HepG2 (cell line): Measurements from ENCODE around the gene GGT7. TPM values are rescaled to one million over a fixed set of nuclear protein-coding genes. Genes with fewer than 3 reads are reported as not detected.

Experiments used
- ASH2L ChIP-seq: fragments of 300-600, 200-600 bp; sonication (generic); IDR thresholded peaks from 2 replicates; pipeline ENCODE4 v1.7.0; 2017; ENCODE audit warnings: low read depth, mild to moderate bottlenecking, moderate library complexity, mixed read lengths, low read length; ENCODE audit not compliant: insufficient read length
- BRCA1 ChIP-seq: sonication (generic); formaldehyde crosslinking; IDR thresholded peaks from 2 replicates; pipeline ENCODE4 v1.4.0; 2020; ENCODE audit warnings: missing genetic modification reagents
- EED ChIP-seq: sonication (generic); formaldehyde crosslinking; IDR thresholded peaks from 2 replicates; pipeline ENCODE4 v1.5.0; 2020; ENCODE audit warnings: mild to moderate bottlenecking, missing genetic modification reagents
- ELK4 ChIP-seq: sonication (generic); formaldehyde crosslinking; IDR thresholded peaks from 2 replicates; pipeline ENCODE4 v1.9.0; 2021; ENCODE audit warnings: missing genetic modification reagents, borderline replicate concordance
- GLI4 ChIP-seq: sonication (generic); formaldehyde crosslinking; IDR thresholded peaks from 2 replicates; pipeline ENCODE4 v1.5.1; 2020; ENCODE audit warnings: missing genetic modification reagents, mild to moderate bottlenecking, moderate library complexity, borderline replicate concordance
- HDAC1 ChIP-seq: sonication (generic); formaldehyde crosslinking; IDR thresholded peaks from 2 replicates; pipeline ENCODE4 v1.5.1; 2020; ENCODE audit warnings: mild to moderate bottlenecking, missing genetic modification reagents
- NR2F1 ChIP-seq, 2 experiments: fragments of 450-650 bp in 1 of 2; formaldehyde crosslinking in 1 of 2; IDR thresholded peaks; 2 replicates each; pipeline versions ENCODE4 v1.5.0 to v1.6.1; 2016 to 2020; ENCODE audit warnings: mild to moderate bottlenecking in 1 of 2, missing compliant biosample characterization in 1 of 2, missing genetic modification reagents in 1 of 2, moderate library complexity in 1 of 2
- SMAD1 ChIP-seq: sonication (generic); formaldehyde crosslinking; IDR thresholded peaks from 2 replicates; pipeline ENCODE4 v1.4.0; 2020; ENCODE audit warnings: missing genetic modification reagents, low read depth, mild to moderate bottlenecking, borderline replicate concordance
- SRY ChIP-seq: sonication (generic); formaldehyde crosslinking; IDR thresholded peaks from 2 replicates; pipeline ENCODE4 v1.8.0; 2022; ENCODE audit warnings: mild to moderate bottlenecking, missing genetic modification reagents
- U2AF2 ChIP-seq: fragments of 200-400 bp; formaldehyde crosslinking; IDR thresholded peaks from 2 replicates; pipeline ENCODE4 v1.6.1; 2017; ENCODE audit warnings: low read depth, mild to moderate bottlenecking, low read length
- YEATS4 ChIP-seq: sonication (generic); formaldehyde crosslinking; IDR thresholded peaks from 2 replicates; pipeline ENCODE4 v1.4.0; 2020; ENCODE audit warnings: missing genetic modification reagents, borderline replicate concordance
- ZBTB42 ChIP-seq: sonication (generic); formaldehyde crosslinking; IDR thresholded peaks from 2 replicates; pipeline ENCODE4 v1.5.0; 2020; ENCODE audit warnings: mild to moderate bottlenecking, missing genetic modification reagents
- ZFP36 ChIP-seq: fragments of 150-350 bp; IDR thresholded peaks from 2 replicates; pipeline ENCODE4 v1.6.1; 2018; ENCODE audit warnings: borderline replicate concordance, low read length, low read depth; ENCODE audit not compliant: partially characterized antibody
- ZNF317 ChIP-seq: sonication (generic); formaldehyde crosslinking; IDR thresholded peaks from 2 replicates; pipeline ENCODE4 v1.5.0; 2020; ENCODE audit warnings: mild to moderate bottlenecking, missing genetic modification reagents
- ZNF343 ChIP-seq: sonication (generic); formaldehyde crosslinking; IDR thresholded peaks from 2 replicates; pipeline ENCODE4 v1.4.0; 2020; ENCODE audit warnings: mild to moderate bottlenecking, missing genetic modification reagents
- ZNF451 ChIP-seq: sonication (generic); formaldehyde crosslinking; IDR thresholded peaks from 2 replicates; pipeline ENCODE4 v1.5.0; 2020; ENCODE audit warnings: mild to moderate bottlenecking, missing genetic modification reagents
- ZNF530 ChIP-seq: sonication (generic); formaldehyde crosslinking; IDR thresholded peaks from 2 replicates; pipeline ENCODE4 v1.5.0; 2020; ENCODE audit warnings: low read depth, mild to moderate bottlenecking, missing genetic modification reagents
- ZNF563 ChIP-seq: sonication (generic); formaldehyde crosslinking; IDR thresholded peaks from 2 replicates; pipeline ENCODE4 v1.8.0; 2022; ENCODE audit warnings: mild to moderate bottlenecking, moderate library complexity, missing genetic modification reagents
- ZNF674 ChIP-seq: sonication (generic); formaldehyde crosslinking; IDR thresholded peaks from 2 replicates; pipeline ENCODE4 v1.5.0; 2020; ENCODE audit warnings: low read depth, mild to moderate bottlenecking, missing genetic modification reagents
- ZNF777 ChIP-seq: sonication (generic); formaldehyde crosslinking; IDR thresholded peaks from 2 replicates; pipeline ENCODE4 v1.4.0; 2020; ENCODE audit warnings: missing genetic modification reagents
- polyA plus RNA-seq, 8 experiments: library from polyadenylated mRNA; depleted of rRNA in 3 of 8; stranded (reverse) in 7 of 8; unstranded in 1 of 8; fragments of >200 nt; fragmentation: Illumina TruSeq in 4 of 8; extraction: Trizol in 4 of 8; gene quantifications; 2 replicates each; pipeline versions ENCODE4 v1.2.1 to v1.2.3, GENCODE V29; 2011 to 2016; ENCODE audit warnings: low read depth in 4 of 8, missing spikeins in 1 of 8, mixed read lengths in 1 of 8; ENCODE audit not compliant: insufficient read depth in 1 of 8
- total RNA-seq, 5 experiments: library from RNA; depleted of rRNA; stranded (reverse); fragments of >200 nt; fragmentation: Illumina TruSeq; extraction: Trizol; gene quantifications; 2 replicates each; pipeline ENCODE4 v1.2.3, GENCODE V29; 2016; ENCODE audit warnings: low read depth in 1 of 5
- TF ChIP-seq, protein P1 (sequence below): sonication (generic); formaldehyde crosslinking; IDR thresholded peaks from 2 replicates; pipeline ENCODE4 v1.4.0; 2020; ENCODE audit warnings: missing genetic modification reagents
- TF ChIP-seq, protein P2 (sequence below): sonication (generic); formaldehyde crosslinking; IDR thresholded peaks from 2 replicates; pipeline ENCODE4 v1.4.0; 2020; ENCODE audit warnings: missing genetic modification reagents
- TF ChIP-seq, protein P3 (sequence below): sonication (generic); formaldehyde crosslinking; IDR thresholded peaks from 2 replicates; pipeline ENCODE4 v1.4.0; 2020; ENCODE audit warnings: missing genetic modification reagents

GGT7 gene
- total and polyA plus RNA-seq, 2 of the 13 experiments (the other 11 are each of a cell fraction or from before 2014, with no cell fraction given), result 6.6 to 23.0 TPM

DNA sequence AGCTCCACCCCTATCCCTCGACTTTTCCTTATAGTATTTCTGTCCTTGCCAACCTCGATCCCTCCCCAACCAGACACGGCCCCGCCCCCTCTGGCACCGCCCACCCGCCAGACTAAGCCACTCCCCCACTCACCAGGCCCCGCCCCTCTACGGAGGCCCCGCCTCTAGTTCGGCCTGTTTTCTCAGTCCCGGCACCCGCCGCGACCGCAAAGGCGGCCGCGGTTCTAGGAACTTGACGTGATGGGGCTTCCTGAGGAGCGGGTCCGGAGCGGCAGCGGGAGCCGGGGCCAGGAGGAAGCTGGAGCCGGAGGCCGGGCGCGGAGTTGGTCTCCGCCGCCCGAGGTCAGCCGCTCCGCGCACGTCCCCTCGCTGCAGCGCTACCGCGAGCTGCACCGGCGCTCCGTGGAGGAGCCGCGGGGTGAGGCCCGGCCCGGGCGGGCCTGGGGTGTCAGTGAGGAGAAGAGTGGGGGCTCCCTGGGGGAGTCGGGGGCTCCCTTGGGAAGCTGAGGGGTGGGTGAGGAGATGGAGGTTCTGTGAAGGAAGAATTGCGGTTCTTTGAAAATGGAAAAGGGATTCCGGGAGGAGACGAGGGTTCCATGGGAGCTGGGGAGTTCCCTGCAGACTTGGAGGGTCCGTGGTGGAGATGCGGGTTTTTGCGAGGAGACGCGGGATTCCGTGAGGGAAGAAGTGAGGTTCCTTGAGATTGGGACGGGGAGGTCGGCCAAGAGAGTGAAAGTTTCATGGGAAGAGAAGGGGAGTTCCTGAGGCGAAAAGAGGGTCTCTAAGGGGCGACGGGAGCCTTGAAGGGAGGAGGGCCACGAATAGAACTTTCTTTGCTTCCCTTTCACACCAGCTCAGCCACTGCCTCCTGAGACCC is 4.0 kb upstream of the GGT7 start, which contains the start of gene ACSS2 (continued):
- TF ChIP-seq BRCA1 (CRISPR knock-in tag), result peak; percentile 95
- peak; percentile 15; the same call in 1 of the 2 replicates for TF ChIP-seq ZNF343 (CRISPR knock-in tag)
- TF ChIP-seq ZNF317 (CRISPR knock-in tag), result peak; percentile 55
- peak; percentile 83 for TF ChIP-seq HDAC1 (CRISPR knock-in tag)
- TF ChIP-seq ZNF563 (CRISPR knock-in tag), result peak; percentile 97
- TF ChIP-seq, protein P1, sequence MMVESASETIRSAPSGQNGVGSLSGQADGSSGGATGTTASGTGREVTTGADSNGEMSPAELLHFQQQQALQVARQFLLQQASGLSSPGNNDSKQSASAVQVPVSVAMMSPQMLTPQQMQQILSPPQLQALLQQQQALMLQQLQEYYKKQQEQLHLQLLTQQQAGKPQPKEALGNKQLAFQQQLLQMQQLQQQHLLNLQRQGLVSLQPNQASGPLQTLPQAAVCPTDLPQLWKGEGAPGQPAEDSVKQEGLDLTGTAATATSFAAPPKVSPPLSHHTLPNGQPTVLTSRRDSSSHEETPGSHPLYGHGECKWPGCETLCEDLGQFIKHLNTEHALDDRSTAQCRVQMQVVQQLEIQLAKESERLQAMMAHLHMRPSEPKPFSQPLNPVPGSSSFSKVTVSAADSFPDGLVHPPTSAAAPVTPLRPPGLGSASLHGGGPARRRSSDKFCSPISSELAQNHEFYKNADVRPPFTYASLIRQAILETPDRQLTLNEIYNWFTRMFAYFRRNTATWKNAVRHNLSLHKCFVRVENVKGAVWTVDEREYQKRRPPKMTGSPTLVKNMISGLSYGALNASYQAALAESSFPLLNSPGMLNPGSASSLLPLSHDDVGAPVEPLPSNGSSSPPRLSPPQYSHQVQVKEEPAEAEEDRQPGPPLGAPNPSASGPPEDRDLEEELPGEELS, result no peak
- TF ChIP-seq ZNF451 (CRISPR knock-in tag), result peak; percentile 36; the same call in 1 of the 2 replicates
- TF ChIP-seq ELK4 (CRISPR knock-in tag), result no peak
- peak; percentile 96 for TF ChIP-seq ASH2L
- TF ChIP-seq EED (CRISPR knock-in tag), result peak; percentile 55; the same call in 1 of the 2 replicates
- peak; percentile 52; the same call in 1 of the 2 replicates for TF ChIP-seq ZNF674 (CRISPR knock-in tag)
- TF ChIP-seq, protein P2, sequence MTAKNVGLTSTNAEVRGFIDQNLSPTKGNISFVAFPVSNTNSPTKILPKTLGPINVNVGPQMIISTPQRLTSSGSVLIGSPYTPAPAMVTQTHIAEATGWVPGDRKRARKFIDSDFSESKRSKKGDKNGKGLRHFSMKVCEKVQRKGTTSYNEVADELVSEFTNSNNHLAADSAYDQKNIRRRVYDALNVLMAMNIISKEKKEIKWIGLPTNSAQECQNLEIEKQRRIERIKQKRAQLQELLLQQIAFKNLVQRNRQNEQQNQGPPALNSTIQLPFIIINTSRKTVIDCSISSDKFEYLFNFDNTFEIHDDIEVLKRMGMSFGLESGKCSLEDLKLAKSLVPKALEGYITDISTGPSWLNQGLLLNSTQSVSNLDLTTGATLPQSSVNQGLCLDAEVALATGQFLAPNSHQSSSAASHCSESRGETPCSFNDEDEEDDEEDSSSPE, result peak; percentile 49; the same call in 1 of the 2 replicates
- 0 out of 2 replicates have a peak, but pooled peaks have one; percentile 63 for TF ChIP-seq GLI4 (CRISPR knock-in tag)
- TF ChIP-seq SMAD1 (CRISPR knock-in tag), result peak; percentile 30; the same call in 1 of the 2 replicates
- TF ChIP-seq NR2F1 (CRISPR knock-in tag; IDR thresholded peaks at IDR 0.05), result peak in 1 of 2 experiments; percentile 17; a peak in 1 of 4 replicates
- TF ChIP-seq ZNF530 (CRISPR knock-in tag), result 0 out of 2 replicates have a peak, but pooled peaks have one; percentile 48
- TF ChIP-seq U2AF2, result no peak
- no peak for TF ChIP-seq ZFP36
- TF ChIP-seq, protein P3, sequence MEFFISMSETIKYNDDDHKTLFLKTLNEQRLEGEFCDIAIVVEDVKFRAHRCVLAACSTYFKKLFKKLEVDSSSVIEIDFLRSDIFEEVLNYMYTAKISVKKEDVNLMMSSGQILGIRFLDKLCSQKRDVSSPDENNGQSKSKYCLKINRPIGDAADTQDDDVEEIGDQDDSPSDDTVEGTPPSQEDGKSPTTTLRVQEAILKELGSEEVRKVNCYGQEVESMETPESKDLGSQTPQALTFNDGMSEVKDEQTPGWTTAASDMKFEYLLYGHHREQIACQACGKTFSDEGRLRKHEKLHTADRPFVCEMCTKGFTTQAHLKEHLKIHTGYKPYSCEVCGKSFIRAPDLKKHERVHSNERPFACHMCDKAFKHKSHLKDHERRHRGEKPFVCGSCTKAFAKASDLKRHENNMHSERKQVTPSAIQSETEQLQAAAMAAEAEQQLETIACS, result no peak
- peak; percentile 13; the same call in 1 of the 2 replicates for TF ChIP-seq YEATS4 (CRISPR knock-in tag)
- TF ChIP-seq SRY (CRISPR knock-in tag), result peak; percentile 72; the same call in 1 of the 2 replicates
- peak; percentile 39; the same call in 1 of the 2 replicates for TF ChIP-seq ZBTB42 (CRISPR knock-in tag)
- TF ChIP-seq ZNF777, result peak; percentile 84
